ENCODE measurements around the gene ADARB2.

Gene ADARB2

GRCh38 chr10:1197384-1197783 is 539.9 kb downstream of the ADARB2 start:
- TF ChIP-seq ZFP69B (tag by site-specific recombination; IDR thresholded peaks at IDR 0.05) (no peak), ZNF146 (tag by site-specific recombination; IDR thresholded peaks at IDR 0.05) (no peak), ZNF692 (tag by site-specific recombination; IDR thresholded peaks at IDR 0.05) (peak; percentile 91), SETDB1 (IDR thresholded peaks at IDR 0.05; ENCODE audit: insufficient read length, low read length) (no peak), GLI2 (tag by site-specific recombination; IDR thresholded peaks at IDR 0.05; ENCODE audit: borderline replicate concordance, low read depth) (no peak), ZNF221 (tag by site-specific recombination; IDR thresholded peaks at IDR 0.05; ENCODE audit: borderline replicate concordance) (no peak), TRIM28 (IDR thresholded peaks at IDR 0.05; ENCODE audit: borderline replicate concordance, low read length) (no peak), ZBTB20 (tag by site-specific recombination; IDR thresholded peaks at IDR 0.05) (no peak)

GRCh38 chr10:1196656-1197055 is 540.7 kb downstream of the ADARB2 start:
- ChIA-PET CTCF (interaction anchor here (0.6 kb wide), 1 partner anchor 88 kb away, joined by 3 read pairs; no protein-coding TSS in a partner anchor), POLR2A (no interaction called here)
- no peaks in the 10 kb centered on the region for H3K4me1 ChIP-seq (ENCODE audit: control insufficient read depth, insufficient read depth, low read length)
- no peak overlapping the region for H3K27ac ChIP-seq (ENCODE audit: extremely low read depth, low read depth, low read length)
- H3K4me3 ChIP-seq (ENCODE audit: low read depth, low read length) = no peak overlapping the region
- no peak for TF ChIP-seq AEBP2 (tag by site-specific recombination; IDR thresholded peaks at IDR 0.05; ENCODE audit: borderline replicate concordance)
- TF ChIP-seq ZNF121 (tag by site-specific recombination; IDR thresholded peaks at IDR 0.05) = 0 out of 2 replicates have a peak, but pooled peaks have one; percentile 31
- TF ChIP-seq ZFP41 (tag by site-specific recombination; IDR thresholded peaks at IDR 0.05; ENCODE audit: borderline replicate concordance) = no peak
- no peak for TF ChIP-seq TRIM28 (IDR thresholded peaks at IDR 0.05; ENCODE audit: borderline replicate concordance, low read length)
- no peaks in the 10 kb centered on the region for H3K36me3 ChIP-seq (ENCODE audit: control insufficient read depth in 2 of 2, insufficient read depth in 1 of 2, low read length in 2 of 2)
- H3K9me3 ChIP-seq (ENCODE audit: control insufficient read depth, insufficient read depth, low read depth, low read length) = no peaks in the 10 kb centered on the region

More at GRCh38 chr10:1197384-1197783, 539.9 kb downstream of the ADARB2 start:
- Histone ChIP-seq H3K4me1 (ENCODE audit: control insufficient read depth, insufficient read depth, low read length) (no peaks in the 10 kb centered on the region), H3K27ac (ENCODE audit: extremely low read depth, low read depth, low read length) (no peak overlapping the region), H3K9me3 (ENCODE audit: control insufficient read depth, insufficient read depth, low read depth, low read length) (no peaks in the 10 kb centered on the region), H3K4me3 (ENCODE audit: low read depth, low read length) (no peak overlapping the region), H3K36me3 (ENCODE audit: control insufficient read depth in 2 of 2, insufficient read depth in 1 of 2, low read length in 2 of 2) (no peaks in the 10 kb centered on the region)
- CTCF ChIA-PET = no interaction called here
- POLR2A ChIA-PET = no interaction called here

GRCh38 chr10:1195828-1196227 is 541.5 kb downstream of the ADARB2 start:
- CTCF ChIA-PET = interaction anchor here (0.6 kb wide), 2 partner anchors 88 to 185 kb away, joined by 3 read pairs; no protein-coding TSS in a partner anchor
- H3K4me3 ChIP-seq (ENCODE audit: low read depth, low read length) = no peak overlapping the region
- no peaks in the 10 kb centered on the region for H3K36me3 ChIP-seq (ENCODE audit: control insufficient read depth in 2 of 2, insufficient read depth in 1 of 2, low read length in 2 of 2)
- H3K9me3 ChIP-seq (ENCODE audit: control insufficient read depth, insufficient read depth, low read depth, low read length) = no peaks in the 10 kb centered on the region
- TF ChIP-seq GFI1B (tag by site-specific recombination; IDR thresholded peaks at IDR 0.05) = no peak
- TF ChIP-seq ZNF354C (tag by site-specific recombination; IDR thresholded peaks at IDR 0.05; ENCODE audit: borderline replicate concordance, low read depth) = no peak
- no peak for TF ChIP-seq ZSCAN23 (tag by site-specific recombination; IDR thresholded peaks at IDR 0.05)
- POLR2A ChIA-PET = no interaction called here
- no peaks in the 10 kb centered on the region for H3K4me1 ChIP-seq (ENCODE audit: control insufficient read depth, insufficient read depth, low read length)
- H3K27ac ChIP-seq (ENCODE audit: extremely low read depth, low read depth, low read length) = no peak overlapping the region

GRCh38 chr10:1194161-1194560 is 543.2 kb downstream of the ADARB2 start:
- Histone ChIP-seq H3K4me3 (ENCODE audit: low read depth, low read length) (no peak overlapping the region), H3K4me1 (ENCODE audit: control insufficient read depth, insufficient read depth, low read length) (no peaks in the 10 kb centered on the region), H3K9me3 (ENCODE audit: control insufficient read depth, insufficient read depth, low read depth, low read length) (no peaks in the 10 kb centered on the region), H3K36me3 (ENCODE audit: control insufficient read depth in 2 of 2, insufficient read depth in 1 of 2, low read length in 2 of 2) (no peaks in the 10 kb centered on the region), H3K27ac (ENCODE audit: extremely low read depth, low read depth, low read length) (no peak overlapping the region)
- CTCF ChIA-PET = no interaction called here
- no peak for TF ChIP-seq ZNF202 (tag by site-specific recombination; IDR thresholded peaks at IDR 0.05; ENCODE audit: borderline replicate concordance)
- POLR2A ChIA-PET = no interaction called here
